Fibroblast of lung (primary cell): ENCODE measurements around the gene CDK1.

Experiments
- CTCF ChIP-seq, 2 donors: IDR thresholded peaks in 1 of 2; conservative IDR thresholded peaks in 1 of 2; 1 replicate in 1 of 2; 2 replicates in 1 of 2; pipeline ENCODE4 v1.5.1; 2011 to 2012; ENCODE audit warnings: low read length in 2 of 2, control low read depth in 1 of 2, inconsistent platforms in 1 of 2, low read depth in 1 of 2, mild to moderate bottlenecking in 1 of 2
- EZH2 ChIP-seq: IDR thresholded peaks from 2 replicates; pipeline ENCODE4 v1.5.1; 2012; ENCODE audit warnings: low read length, control low read depth, mild to moderate bottlenecking; ENCODE audit errors: missing control alignments

- TF ChIP-seq EZH2 (no peak), CTCF (conservative IDR thresholded peaks at IDR 0.05 in 1 of 2, IDR thresholded peaks at IDR 0.05 in 1 of 2; ENCODE audit: low read depth in 1 of 2, low read length in 2 of 2) (no peak)
Measured at GRCh38 chr10:60842694-60843093, 64.4 kb downstream of the CDK1 start.
